Measurements from ENCODE around the gene NPAS4.

- TF ChIP-seq ZNF274 (IDR thresholded peaks at IDR 0.05; ENCODE audit: low read depth, low read length) (no peak), YY1 (IDR thresholded peaks at IDR 0.05; ENCODE audit: insufficient read depth, insufficient read length) (no peak)
Observed at GRCh38 chr11:66373265-66373664, 47.6 kb upstream of the NPAS4 start.
